Kidney (tissue), 14 donors: ENCODE measurements around the gene HMHB1. TPM values are rescaled to one million over a fixed set of nuclear protein-coding genes. Genes with fewer than 3 reads are reported as not detected.

Experiments
- DNase-seq, 5 donors: peaks; one replicate each; pipeline ENCODE4 v3.0.0-alpha.2; 2013 to 2020
- FAIRE-seq: peaks from 2 replicates; lab custom pipeline; 2012; peaks lifted over from hg19 to GRCh38; lab: Jason Lieb, UNC
- H3K27ac ChIP-seq, 2 donors: one replicate each; pipeline ENCODE4 v1.7.0; 2013; ENCODE audit warnings: low read depth in 2 of 2, low read length in 2 of 2, inconsistent platforms in 1 of 2
- H3K27me3 ChIP-seq: one replicate; pipeline ENCODE4 v1.7.1; 2013; ENCODE audit warnings: low read length, inconsistent platforms; ENCODE audit not compliant: control insufficient read depth, insufficient read depth
- H3K36me3 ChIP-seq, 3 donors: one replicate each; pipeline versions ENCODE4 v1.7.0 to v1.7.1; 2013; ENCODE audit warnings: low read length in 3 of 3, control low read depth in 1 of 3, inconsistent platforms in 1 of 3; ENCODE audit not compliant: insufficient read depth in 3 of 3, control insufficient read depth in 2 of 3
- H3K4me1 ChIP-seq, 3 donors: one replicate each; pipeline versions ENCODE4 v1.7.0 to v1.7.1; 2013; ENCODE audit warnings: low read length in 3 of 3, inconsistent platforms in 1 of 3, low read depth in 1 of 3; ENCODE audit not compliant: control insufficient read depth in 2 of 3, insufficient read depth in 2 of 3
- H3K4me3 ChIP-seq, 3 donors: one replicate each; pipeline versions ENCODE4 v1.7.0 to v1.8.1; 2013; ENCODE audit warnings: low read length in 3 of 3, control low read depth in 1 of 3, inconsistent platforms in 1 of 3
- H3K9ac ChIP-seq, 3 donors: one replicate each; pipeline versions ENCODE4 v1.7.0 to v1.7.1; 2013; ENCODE audit warnings: low read length in 3 of 3, control low read depth in 1 of 3, inconsistent platforms in 1 of 3
- H3K9me3 ChIP-seq, 3 donors: one replicate each; pipeline versions ENCODE4 v1.7.0 to v1.7.1; 2013; ENCODE audit warnings: low read length in 3 of 3, control low read depth in 1 of 3, inconsistent platforms in 1 of 3; ENCODE audit not compliant: control insufficient read depth in 2 of 3, insufficient read depth in 1 of 3
- CTCF ChIP-seq: IDR thresholded peaks from 3 replicates; pipeline ENCODE4 v1.5.1; 2012; ENCODE audit warnings: mild to moderate bottlenecking, moderate library complexity, borderline replicate concordance; ENCODE audit not compliant: insufficient read depth; ENCODE audit errors: extremely low read depth
- intact Hi-C: fragments of 100-400 bp; cut with DNase I; formaldehyde crosslinking; loops from one replicate; pipeline ENCODE4 v1.11.1; 2022
- polyA plus RNA-seq: library from polyadenylated mRNA; stranded (reverse); fragments of 350-450 nt; fragmentation: Illumina TruSeq; extraction: RNeasy Lipid Tissue Mini Kit (QIAGEN cat#74804); gene quantifications from one replicate; pipeline ENCODE4 v1.2.3, GENCODE V29; 2014; ENCODE audit warnings: low read depth, low replicate concordance; ENCODE audit not compliant: insufficient read depth
- total RNA-seq: library from RNA; stranded (reverse); fragmentation: NEBNext Ultra II Directional; extraction: Animal tissue kit (Norgen Biotek cat#: 25700); gene quantifications from one replicate; pipeline ENCODE4 v1.2.1, GENCODE V29; 2021
- donor health status: control.
- donor health status: control.
- donor health status: control.
- donor health status: control.
- donor health status: control.
- donor health status: DM: yes; HTN: yes; CAD: no.
- donor health status: Normal renal cell carcinoma (clear cell type).

HMHB1 gene
- total and polyA plus RNA-seq, 2 donors from 2014 or later = not detected

DNA sequence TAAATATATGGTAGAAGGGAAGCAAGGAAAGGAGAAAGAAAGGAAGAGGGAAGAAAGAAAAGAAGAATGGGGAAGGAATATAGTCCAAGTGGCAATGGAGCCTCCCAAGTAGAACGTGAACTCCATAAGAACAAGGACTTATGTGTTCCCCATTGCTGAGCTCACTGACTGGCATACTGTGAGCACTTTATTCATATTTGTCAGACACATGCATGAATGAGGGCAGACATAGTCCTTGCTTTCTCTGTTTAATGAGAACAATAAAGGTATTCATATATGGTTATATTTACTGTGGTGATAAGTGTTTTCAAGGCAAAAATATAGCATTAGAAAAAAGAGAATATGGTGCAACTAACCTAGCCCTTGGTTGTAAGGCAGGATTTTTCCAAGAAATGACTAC, 23.6 kb upstream of the HMHB1 start:
- no peak for FAIRE-seq
- Histone ChIP-seq H3K9ac (no peak overlapping the region), H3K27me3 (no peaks in the 10 kb centered on the region), H3K36me3 (no peaks in the 10 kb centered on the region), H3K4me3 (no peak overlapping the region), H3K27ac (no peak overlapping the region), H3K9me3 (peaks cover 0 to 2% (median 0%) of the 10 kb centered on the region in 3 donors), H3K4me1 (no peaks in the 10 kb centered on the region)
- intact Hi-C loops = no loop called here
- no peak for TF ChIP-seq CTCF
- DNase-seq = no peak

GRCh38 chr5:143790457-143791112, 21.4 kb upstream of the HMHB1 start:
- DNase-seq = no peak
- H3K4me3 ChIP-seq = no peak overlapping the region
- H3K36me3 ChIP-seq = no peaks in the 10 kb centered on the region
- no peak overlapping the region for H3K27ac ChIP-seq
- H3K9ac ChIP-seq = no peak overlapping the region
- no peaks in the 10 kb centered on the region for H3K4me1 ChIP-seq
- no peaks in the 10 kb centered on the region for H3K27me3 ChIP-seq
- no peaks in the 10 kb centered on the region for H3K9me3 ChIP-seq
- intact Hi-C loops = no loop called here
- no peak for FAIRE-seq
- TF ChIP-seq CTCF = no peak

- intact Hi-C loops = no loop called here
- peak in 1 of 5 donors; percentile 27 for DNase-seq
These were observed 19.9 kb upstream of the HMHB1 start for GRCh38 chr5:143791848-143792731.

More at GRCh38 chr5:143791848-143792731, 19.9 kb upstream of the HMHB1 start:
- no peak for FAIRE-seq
- H3K4me3 ChIP-seq = no peak overlapping the region
- no peaks in the 10 kb centered on the region for H3K9me3 ChIP-seq
- H3K9ac ChIP-seq = no peak overlapping the region
- no peak for TF ChIP-seq CTCF
- no peaks in the 10 kb centered on the region for H3K27me3 ChIP-seq
- H3K27ac ChIP-seq = no peak overlapping the region
- no peaks in the 10 kb centered on the region for H3K36me3 ChIP-seq
- H3K4me1 ChIP-seq = no peaks in the 10 kb centered on the region
